Smooth muscle cell (in vitro differentiated cells): ENCODE measurements around the gene CAMP. TPM values are rescaled to one million over a fixed set of nuclear protein-coding genes. Genes with fewer than 3 reads are reported as not detected.
"Not testable (repeated sequence)": the region's sequence is repeated elsewhere in the genome, so short reads cannot be mapped to it uniquely, and the experiment has no call there.

ENCODE experiments used
- DNase-seq: peaks from one replicate; lab custom pipeline; 2025; ENCODE audit not compliant: unreplicated experiment; lab: John Stamatoyannopoulos, UW
- H2AFZ ChIP-seq: fragments of 200-600 bp; sonication (generic); 2 replicates; pipeline ENCODE4 v1.6.0; 2016; ENCODE audit warnings: antibody characterized with exemption, low read depth, mild to moderate bottlenecking
- H3F3A ChIP-seq: fragments of 200-600 bp; sonication (generic); 2 replicates; pipeline ENCODE4 v1.6.0; 2017; ENCODE audit warnings: antibody characterized with exemption, low read depth
- H3K27ac ChIP-seq: fragments of 200-600 bp; sonication (generic); 2 replicates; pipeline ENCODE4 v1.5.1; 2016; ENCODE audit warnings: low read depth, mild to moderate bottlenecking
- H3K27me3 ChIP-seq: fragments of 200-600 bp; sonication (generic); 2 replicates; pipeline ENCODE4 v1.6.1; 2016; ENCODE audit warnings: low read depth, mild to moderate bottlenecking
- H3K36me3 ChIP-seq: fragments of 200-600 bp; sonication (generic); 2 replicates; pipeline ENCODE4 v1.5.1; 2016; ENCODE audit warnings: low read depth
- H3K4me1 ChIP-seq: fragments of 200-600 bp; sonication (generic); 2 replicates; pipeline ENCODE4 v1.5.1; 2016; ENCODE audit warnings: low read depth
- H3K4me2 ChIP-seq: fragments of 200-600 bp; sonication (generic); 2 replicates; pipeline ENCODE4 v1.6.0; 2016; ENCODE audit warnings: mild to moderate bottlenecking
- H3K4me3 ChIP-seq: fragments of 200-600 bp; sonication (generic); 2 replicates; pipeline ENCODE4 v1.5.1; 2016; ENCODE audit warnings: mild to moderate bottlenecking
- H3K79me2 ChIP-seq: fragments of 200-600 bp; sonication (generic); 2 replicates; pipeline ENCODE4 v1.6.0; 2016; ENCODE audit warnings: low read depth, mild to moderate bottlenecking
- H3K9ac ChIP-seq: fragments of 200-600 bp; sonication (generic); 2 replicates; pipeline ENCODE4 v1.6.0; 2016; ENCODE audit warnings: low read depth
- H3K9me3 ChIP-seq: fragments of 200-600 bp; sonication (generic); replicated peaks from 2 replicates; pipeline ENCODE4 v1.5.1; 2016; ENCODE audit warnings: low read depth
- H4K20me1 ChIP-seq: fragments of 200-600 bp; sonication (generic); 2 replicates; pipeline ENCODE4 v1.6.0; 2016; ENCODE audit warnings: low read depth
- WGBS: methylation state at CpG from one replicate; pipeline ENCODE4 v1.1.7; 2016; ENCODE audit warnings: low lambda C conversion rate; 5-methylcytosine and 5-hydroxymethylcytosine counted together
- polyA plus RNA-seq: library from polyadenylated mRNA; unstranded; fragments of >200 nt; fragmentation: Nextera tagmentation; extraction: Ambion mirVana; gene quantifications from 2 replicates; pipeline ENCODE4 v1.2.1, GENCODE V29; 2016
- total RNA-seq: library from RNA; depleted of rRNA; stranded (reverse); fragments of >200 nt; gene quantifications from 2 replicates; pipeline ENCODE4 v1.2.3, GENCODE V29; 2014
- TF ChIP-seq, protein P1 (sequence below): fragments of 200-600 bp; sonication (generic); IDR thresholded peaks from 2 replicates; pipeline ENCODE4 v1.5.1; 2017; ENCODE audit warnings: borderline replicate concordance, mild to moderate bottlenecking, antibody characterized with exemption; ENCODE audit not compliant: insufficient read depth, poor library complexity, severe bottlenecking

CAMP gene
- total and polyA plus RNA-seq, 2 experiments from 2014 or later: not detected

DNA sequence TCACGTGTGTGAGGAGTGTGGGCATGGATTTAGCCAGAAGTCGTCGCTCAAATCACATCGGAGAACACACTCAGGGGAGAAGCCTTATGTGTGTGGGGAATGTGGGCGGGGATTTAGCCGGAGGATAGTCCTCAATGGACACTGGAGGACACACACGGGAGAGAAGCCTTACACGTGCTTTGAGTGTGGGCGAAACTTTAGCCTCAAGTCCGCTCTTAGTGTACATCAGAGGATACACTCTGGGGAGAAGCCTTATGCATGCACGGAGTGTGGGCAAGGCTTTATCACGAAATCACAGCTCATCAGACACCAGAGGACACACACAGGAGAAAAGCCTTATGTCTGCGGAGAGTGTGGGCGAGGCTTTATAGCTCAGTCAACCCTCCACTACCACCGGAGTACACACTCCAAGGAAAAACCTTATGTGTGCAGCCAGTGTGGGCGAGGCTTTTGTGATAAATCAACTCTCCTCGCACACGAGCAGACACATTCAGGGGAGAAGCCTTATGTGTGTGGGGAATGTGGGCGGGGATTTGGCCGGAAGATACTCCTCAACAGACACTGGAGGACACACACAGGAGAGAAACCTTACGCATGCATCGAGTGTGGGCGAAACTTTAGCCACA lies 45.8 kb downstream of the CAMP start:
- H3K27ac ChIP-seq: peak overlapping the region; percentile 56
- H3K4me2 ChIP-seq: peak overlapping the region; percentile 15
- H3K4me3 ChIP-seq: no peak overlapping the region
- H2AFZ ChIP-seq: no peak overlapping the region
- H3K9me3 ChIP-seq: no peaks in the 10 kb centered on the region
- WGBS: 62% methylated on average over 23 of the region's 23 CpGs
- H3K36me3 ChIP-seq: no peaks in the 10 kb centered on the region
- no peak for DNase-seq
- no peak overlapping the region for H3K9ac ChIP-seq
- H3F3A ChIP-seq: no peaks in the 10 kb centered on the region
- H3K79me2 ChIP-seq: no peaks in the 10 kb centered on the region
- H3K4me1 ChIP-seq: no peaks in the 10 kb centered on the region
- TF ChIP-seq, protein P1, sequence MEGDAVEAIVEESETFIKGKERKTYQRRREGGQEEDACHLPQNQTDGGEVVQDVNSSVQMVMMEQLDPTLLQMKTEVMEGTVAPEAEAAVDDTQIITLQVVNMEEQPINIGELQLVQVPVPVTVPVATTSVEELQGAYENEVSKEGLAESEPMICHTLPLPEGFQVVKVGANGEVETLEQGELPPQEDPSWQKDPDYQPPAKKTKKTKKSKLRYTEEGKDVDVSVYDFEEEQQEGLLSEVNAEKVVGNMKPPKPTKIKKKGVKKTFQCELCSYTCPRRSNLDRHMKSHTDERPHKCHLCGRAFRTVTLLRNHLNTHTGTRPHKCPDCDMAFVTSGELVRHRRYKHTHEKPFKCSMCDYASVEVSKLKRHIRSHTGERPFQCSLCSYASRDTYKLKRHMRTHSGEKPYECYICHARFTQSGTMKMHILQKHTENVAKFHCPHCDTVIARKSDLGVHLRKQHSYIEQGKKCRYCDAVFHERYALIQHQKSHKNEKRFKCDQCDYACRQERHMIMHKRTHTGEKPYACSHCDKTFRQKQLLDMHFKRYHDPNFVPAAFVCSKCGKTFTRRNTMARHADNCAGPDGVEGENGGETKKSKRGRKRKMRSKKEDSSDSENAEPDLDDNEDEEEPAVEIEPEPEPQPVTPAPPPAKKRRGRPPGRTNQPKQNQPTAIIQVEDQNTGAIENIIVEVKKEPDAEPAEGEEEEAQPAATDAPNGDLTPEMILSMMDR: no peak
- H3K27me3 ChIP-seq: no peaks in the 10 kb centered on the region
- H4K20me1 ChIP-seq: no peaks in the 10 kb centered on the region

DNA sequence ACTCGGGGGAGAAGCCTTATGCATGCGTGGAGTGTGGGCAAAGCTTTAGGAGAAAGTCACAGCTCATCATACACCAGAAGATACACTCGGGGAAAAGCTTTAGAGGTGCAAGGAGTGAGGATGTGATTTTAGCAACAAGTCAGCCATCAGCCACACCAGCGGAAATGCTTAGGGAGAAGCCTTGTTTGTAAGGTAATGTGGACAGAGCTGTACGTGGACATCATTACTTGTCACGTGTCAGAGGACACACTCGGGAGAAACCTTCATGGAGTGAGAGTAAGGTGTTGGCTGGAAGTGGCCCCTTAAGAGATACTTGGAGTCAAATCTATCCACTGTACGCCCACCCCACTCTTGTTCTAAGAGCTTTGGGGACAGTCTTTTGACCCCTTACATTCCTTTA lies 46.3 kb downstream of the CAMP start:
- Histone ChIP-seq H3K27me3 (no peaks in the 10 kb centered on the region), H4K20me1 (no peaks in the 10 kb centered on the region), H3K9ac (no peak overlapping the region), H3K9me3 (no peaks in the 10 kb centered on the region), H3K4me3 (no peak overlapping the region), H3K79me2 (no peaks in the 10 kb centered on the region), H3K4me2 (peak overlapping the region; percentile 15), H3K4me1 (no peaks in the 10 kb centered on the region), H3F3A (no peaks in the 10 kb centered on the region), H3K36me3 (no peaks in the 10 kb centered on the region), H3K27ac (no peak overlapping the region), H2AFZ (no peak overlapping the region)
- WGBS: 78% methylated on average over 8 of the region's 8 CpGs
- TF ChIP-seq, protein P1: no peak
- no peak for DNase-seq

DNA sequence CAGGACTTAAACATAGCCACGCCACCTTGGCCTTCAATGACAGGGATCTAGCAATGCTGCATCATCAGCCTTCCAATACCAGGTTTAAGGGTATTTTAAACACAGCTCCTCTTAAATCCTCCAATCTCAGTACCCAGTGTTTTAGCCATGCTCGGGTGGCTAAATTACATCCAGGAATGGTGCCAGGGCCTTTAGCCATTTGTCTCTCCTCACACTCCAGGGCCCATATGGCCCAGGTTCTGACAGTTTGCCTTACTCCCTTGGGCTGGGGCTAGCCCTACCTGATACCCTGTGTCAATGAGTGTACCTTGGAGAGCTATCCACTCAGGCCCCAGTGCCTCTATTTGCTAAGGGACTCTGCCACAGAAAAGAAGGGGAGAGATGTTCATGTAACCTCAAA lies 47.0 kb downstream of the CAMP start:
- Histone ChIP-seq H3K27ac (no peak overlapping the region), H3K79me2 (no peaks in the 10 kb centered on the region), H3K4me2 (no peak overlapping the region), H3K4me1 (no peaks in the 10 kb centered on the region), H3K36me3 (no peaks in the 10 kb centered on the region), H2AFZ (no peak overlapping the region), H3K4me3 (no peak overlapping the region), H3K9ac (no peak overlapping the region), H3K27me3 (no peaks in the 10 kb centered on the region), H3K9me3 (no peaks in the 10 kb centered on the region), H4K20me1 (no peaks in the 10 kb centered on the region), H3F3A (no peaks in the 10 kb centered on the region)
- no peak for DNase-seq
- TF ChIP-seq, protein P1: no peak
- WGBS: 98% methylated on average over 2 of the region's 2 CpGs

DNA sequence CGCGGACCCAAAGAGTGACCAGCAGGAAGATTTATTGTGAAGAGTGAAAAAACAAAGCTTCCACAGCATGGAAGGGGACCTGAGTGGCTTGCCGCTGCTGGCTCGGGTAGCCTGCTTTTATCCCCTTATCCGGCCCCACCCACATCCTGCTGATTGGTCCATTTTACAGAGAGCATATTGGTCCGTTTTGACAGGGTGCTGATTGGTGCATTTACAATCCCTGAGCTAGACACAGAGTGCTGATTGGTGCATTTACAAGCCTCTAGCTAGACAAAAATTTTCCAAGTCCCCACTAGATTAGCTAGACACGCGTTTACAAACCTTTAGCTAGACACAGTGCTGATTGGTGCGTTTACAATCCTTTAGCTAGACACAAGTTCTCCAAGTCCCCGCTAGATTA lies 47.9 kb downstream of the CAMP start:
- not testable (repeated sequence) for H4K20me1 ChIP-seq, H3K36me3 ChIP-seq, H3F3A ChIP-seq, H2AFZ ChIP-seq, H3K9ac ChIP-seq, H3K4me1 ChIP-seq, H3K27me3 ChIP-seq, H3K4me3 ChIP-seq, H3K4me2 ChIP-seq, H3K9me3 ChIP-seq, H3K27ac ChIP-seq, DNase-seq, H3K79me2 ChIP-seq
- 97% methylated on average over 10 of the region's 10 CpGs for WGBS
